IMR-90 (cell line): ENCODE data around the gene AIP. TPM values are rescaled to one million over a fixed set of nuclear protein-coding genes. Genes with fewer than 3 reads are reported as not detected.

Source experiments
- ATAC-seq: fragments of 200-7000 bp; cut with Tn5 transposase; 2 replicates; pipeline ENCODE4 v1.9.1; 2020; ENCODE audit warnings: low read depth, mild to moderate bottlenecking, moderate library complexity
- BruUV-seq: library from RNA; stranded (reverse); fragments of 400-500 nt; replicated peaks from 2 replicates; lab custom pipeline; 2021; lab: Mats Ljungman, UMichigan
- CTCF ChIA-PET: fragments of 300-600 bp; formaldehyde crosslinking; extraction: SDS; loops from one replicate; lab custom pipeline; 2021; ENCODE audit warnings: antibody characterized with exemption; lab: Yijun Ruan, JAX
- POLR2A ChIA-PET: fragments of 300-600 bp; sonication (Branson Sonifier 250); formaldehyde crosslinking; loops from one replicate; lab custom pipeline; 2022; ENCODE audit warnings: antibody characterized with exemption; ENCODE audit not compliant: unreplicated experiment; lab: Charles Lee
- DNase-seq: peaks from one replicate; pipeline ENCODE4 v3.0.0; 2013
- H2AFZ ChIP-seq: replicated peaks from 2 replicates; pipeline ENCODE3; 2013; ENCODE audit warnings: low read length, mild to moderate bottlenecking; ENCODE audit not compliant: poor library complexity
- H2AK5ac ChIP-seq: 2 replicates; pipeline ENCODE4 v1.6.1; 2013; ENCODE audit warnings: low read depth, low read length, inconsistent platforms
- H2AK9ac ChIP-seq: replicated peaks from 2 replicates; pipeline ENCODE3; 2013; ENCODE audit warnings: mild to moderate bottlenecking, low read depth, low read length, moderate library complexity; ENCODE audit not compliant: poor library complexity
- H2BK120ac ChIP-seq: 2 replicates; pipeline ENCODE4 v1.6.1; 2013; ENCODE audit warnings: low read depth, low read length, inconsistent platforms
- H2BK15ac ChIP-seq: 3 replicates; pipeline ENCODE4 v1.6.1; 2013; ENCODE audit warnings: low read depth, low read length, inconsistent platforms
- H2BK20ac ChIP-seq: 2 replicates; pipeline ENCODE4 v1.6.1; 2013; ENCODE audit warnings: low read depth, mild to moderate bottlenecking, inconsistent platforms, low read length, moderate library complexity
- H2BK5ac ChIP-seq: 2 replicates; pipeline ENCODE4 v1.6.1; 2013; ENCODE audit warnings: mild to moderate bottlenecking, low read depth, low read length, inconsistent platforms; ENCODE audit not compliant: poor library complexity, severe bottlenecking
- H3K14ac ChIP-seq: replicated peaks from 2 replicates; pipeline ENCODE4 v1.6.1; 2013; ENCODE audit warnings: low read depth, low read length, inconsistent platforms
- H3K18ac ChIP-seq: 2 replicates; pipeline ENCODE4 v1.6.1; 2013; ENCODE audit warnings: low read depth, low read length, control low read depth
- H3K23ac ChIP-seq: 2 replicates; pipeline ENCODE4 v1.6.1; 2013; ENCODE audit warnings: low read depth, low read length, inconsistent platforms
- H3K27ac ChIP-seq: 2 replicates; pipeline ENCODE4 v1.5.1; 2013; ENCODE audit warnings: mild to moderate bottlenecking, control low read depth, low read length; ENCODE audit not compliant: insufficient read depth
- H3K27me3 ChIP-seq: 2 replicates; pipeline ENCODE4 v1.6.1; 2013; ENCODE audit warnings: low read length; ENCODE audit not compliant: control insufficient read depth, insufficient read depth
- H3K36me3 ChIP-seq: 2 replicates; pipeline ENCODE4 v1.6.1; 2013; ENCODE audit warnings: low read length, mixed read lengths; ENCODE audit not compliant: control insufficient read depth, insufficient read depth
- H3K4ac ChIP-seq: 2 replicates; pipeline ENCODE4 v1.6.1; 2013; ENCODE audit warnings: low read depth, low read length, inconsistent platforms
- H3K4me1 ChIP-seq: 2 replicates; pipeline ENCODE4 v1.6.1; 2013; ENCODE audit warnings: low read length, mixed read lengths; ENCODE audit not compliant: control insufficient read depth, insufficient read depth
- H3K4me2 ChIP-seq: 2 replicates; pipeline ENCODE4 v1.6.1; 2013; ENCODE audit warnings: low read depth, mild to moderate bottlenecking, control low read depth, low read length, moderate library complexity
- H3K4me3 ChIP-seq: 2 replicates; pipeline ENCODE4 v1.5.1; 2013; ENCODE audit warnings: low read depth, mild to moderate bottlenecking, control low read depth, low read length, moderate library complexity; ENCODE audit not compliant: insufficient read depth
- H3K56ac ChIP-seq: 2 replicates; pipeline ENCODE4 v1.6.1; 2013; ENCODE audit warnings: low read length, inconsistent platforms; ENCODE audit not compliant: insufficient read depth; ENCODE audit errors: extremely low read depth
- H3K79me1 ChIP-seq, 2 experiments: 2 replicates each; pipeline ENCODE4 v1.6.1; 2013; ENCODE audit warnings: low read length in 2 of 2, inconsistent platforms in 1 of 2, low read depth in 1 of 2
- H3K9ac ChIP-seq: 2 replicates; pipeline ENCODE4 v1.6.1; 2013; ENCODE audit warnings: low read depth, low read length, control low read depth
- H3K9me1 ChIP-seq: 2 replicates; pipeline ENCODE4 v1.6.1; 2013; ENCODE audit warnings: low read length, inconsistent platforms; ENCODE audit not compliant: insufficient read depth
- H3K9me3 ChIP-seq: 2 replicates; pipeline ENCODE4 v1.6.1; 2013; ENCODE audit warnings: low read length; ENCODE audit not compliant: control insufficient read depth, insufficient read depth
- H4K20me1 ChIP-seq: 2 replicates; pipeline ENCODE4 v1.6.1; 2013; ENCODE audit warnings: low read length, inconsistent platforms; ENCODE audit not compliant: insufficient read depth
- H4K5ac ChIP-seq: 2 replicates; pipeline ENCODE4 v1.6.1; 2013; ENCODE audit warnings: mild to moderate bottlenecking, low read depth, low read length, control low read depth
- H4K8ac ChIP-seq, 2 experiments: 2 replicates each; pipeline ENCODE4 v1.6.1; 2013; ENCODE audit warnings: low read depth in 2 of 2, low read length in 2 of 2, control low read depth in 1 of 2, inconsistent platforms in 1 of 2
- H4K91ac ChIP-seq: 2 replicates; pipeline ENCODE4 v1.6.1; 2013; ENCODE audit warnings: low read depth, low read length, inconsistent platforms; ENCODE audit not compliant: insufficient read depth
- CEBPB ChIP-seq: IDR thresholded peaks from 2 replicates; pipeline ENCODE4 v1.6.1; 2012; ENCODE audit warnings: low read depth, low read length, improper control_type of control experiment
- CHD1 ChIP-seq: IDR thresholded peaks from 2 replicates; pipeline ENCODE4 v1.6.1; 2012; ENCODE audit warnings: low read depth, low read length, improper control_type of control experiment
- MAFK ChIP-seq: IDR thresholded peaks from 2 replicates; pipeline ENCODE4 v1.6.1; 2012; ENCODE audit warnings: low read depth, low read length, improper control_type of control experiment
- MXI1 ChIP-seq: IDR thresholded peaks from 2 replicates; pipeline ENCODE4 v1.6.1; 2012; ENCODE audit warnings: low read depth, mild to moderate bottlenecking, low read length, moderate library complexity, borderline replicate concordance
- NFE2L2 ChIP-seq: fragments of 150-350 bp; IDR thresholded peaks from 2 replicates; pipeline ENCODE4 v1.6.1; 2016; ENCODE audit warnings: low read depth, mild to moderate bottlenecking, low read length
- POLR2A ChIP-seq: IDR thresholded peaks from 2 replicates; pipeline ENCODE4 v1.6.1; 2012; ENCODE audit warnings: mild to moderate bottlenecking, low read depth, low read length
- WGBS, 2 experiments: methylation state at CpG; one replicate each; pipeline versions ENCODE4 v1.1.5 to v1.1.7; 2013; ENCODE audit warnings: missing lambda C conversion rate in 2 of 2; ENCODE audit not compliant: insufficient read length in 1 of 2; ENCODE audit errors: extremely low coverage in 2 of 2; 5-methylcytosine and 5-hydroxymethylcytosine counted together
- dilution Hi-C: fragments of 300-500 bp; cut with HindIII; formaldehyde crosslinking; loops from one replicate; pipeline ENCODE4 v1.14.3; 2018; ENCODE audit warnings: low sequenced_read_pairs; ENCODE audit not compliant: unreplicated experiment
- in situ Hi-C: fragments of 300-500 bp; cut with MboI; formaldehyde crosslinking; loops from 3 replicates; pipeline ENCODE4 v1.14.3; 2019; ENCODE audit warnings: low sequenced_read_pairs, inconsistent platforms, mixed read lengths
- intact Hi-C: fragments of 100-400 bp; cut with micrococcal nuclease; formaldehyde crosslinking; loops from 2 replicates; pipeline ENCODE4 v1.10.0; 2022
- polyA plus RNA-seq, 3 experiments: library from polyadenylated mRNA; depleted of rRNA; stranded (reverse); fragments of >200 nt; gene quantifications; 2 replicates each; pipeline ENCODE4 v1.2.3, GENCODE V29; 2012; ENCODE audit warnings: low replicate concordance in 1 of 3
- total RNA-seq: library from RNA; depleted of rRNA; stranded (reverse); fragments of >200 nt; gene quantifications from 2 replicates; pipeline ENCODE4 v1.2.3, GENCODE V29; 2012

Gene AIP
- total and polyA plus RNA-seq, 2 of the 4 experiments (the other 2 are of a cell fraction): 95.5 to 122 TPM

DNA sequence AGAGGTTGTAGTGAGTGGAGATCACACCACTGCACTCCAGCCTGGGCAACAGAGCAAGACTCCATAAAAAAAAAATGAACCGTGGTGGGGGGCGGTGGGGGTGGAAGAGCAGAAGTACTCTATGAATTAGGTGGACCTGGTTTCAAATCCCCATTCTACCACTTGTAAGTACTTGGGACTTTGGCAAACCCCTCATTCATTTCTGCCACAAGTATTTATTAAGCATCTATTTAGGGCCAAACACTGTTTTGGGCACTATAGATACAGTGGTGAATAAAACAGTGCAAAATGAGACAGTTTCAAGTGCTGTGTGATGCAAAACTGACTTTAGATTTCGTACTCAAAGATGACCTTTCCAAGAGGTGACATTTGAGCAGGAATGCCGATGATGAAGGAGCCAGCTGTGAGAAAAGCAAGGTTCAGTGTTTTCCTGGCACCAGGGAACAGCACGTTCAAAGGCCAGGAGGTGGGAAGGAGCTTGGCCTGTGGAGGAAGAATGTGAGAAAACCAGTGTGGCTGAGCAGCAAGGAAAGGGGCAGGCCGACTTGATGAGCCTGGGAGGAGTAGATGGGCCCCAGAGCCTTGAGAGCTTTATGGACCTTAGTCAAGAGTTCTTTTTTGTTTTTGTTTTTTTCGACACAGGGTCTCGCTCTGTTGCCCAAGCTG lies 12.4 kb upstream of the AIP start:
- Histone ChIP-seq H2BK20ac (no peak overlapping the region), H3K14ac (no peak overlapping the region), H3K27ac (no peak overlapping the region), H4K8ac (no peak overlapping the region; a peak in 1 of 4 replicates), H3K4me3 (no peak overlapping the region), H4K91ac (no peak overlapping the region), H3K9me3 (no peaks in the 10 kb centered on the region), H2BK15ac (no peak overlapping the region), H3K4ac (no peak overlapping the region), H2AK9ac (no peak overlapping the region), H4K5ac (no peak overlapping the region), H3K9ac (no peak overlapping the region), H3K9me1 (peaks cover 3% of the 10 kb centered on the region; the same call in 1 of the 2 replicates), H2BK120ac (no peak overlapping the region), H2BK5ac (no peak overlapping the region), H3K23ac (no peak overlapping the region), H3K4me2 (no peak overlapping the region), H3K4me1 (peaks cover 4% of the 10 kb centered on the region), H3K36me3 (peaks cover 2% of the 10 kb centered on the region; the same call in 1 of the 2 replicates), H3K18ac (no peak overlapping the region), H3K56ac (no peak overlapping the region), H2AFZ (no peak overlapping the region), H3K27me3 (peaks cover 3% of the 10 kb centered on the region), H3K79me1 (peaks cover 0 to 11% of the 10 kb centered on the region in 2 experiments; a peak in 2 of 4 replicates), H4K20me1 (no peaks in the 10 kb centered on the region), H2AK5ac (no peak overlapping the region)
- TF ChIP-seq MAFK (no peak), CHD1 (no peak), CEBPB (no peak), MXI1 (no peak), NFE2L2 (no peak), POLR2A (no peak)
- in situ Hi-C loops: no loop called here
- BruUV-seq: no TSS peak
- WGBS, 2 experiments: 62% methylated on average over 3 of the region's 8 CpGs; no CpG with 5 or more reads in 1 of the 2 experiments
- no peak for ATAC-seq
- intact Hi-C loops: no loop called here
- dilution Hi-C loops: no loop called here
- DNase-seq: no peak
- ChIA-PET CTCF (no interaction called here), POLR2A (interaction anchor here (1.3 kb wide), 1 partner anchor 69 kb away, joined by 4 read pairs; the partner anchor contains the start of gene PPP1CA)
